OCI-LY3 (cell line): Measurements from ENCODE around the gene PLAC9.

Experiments
- H2AFZ ChIP-seq: fragments of 200-600, 300-600 bp; shearing (Covaris generic); 2 replicates; pipeline ENCODE4 v1.6.0; 2014; ENCODE audit warnings: antibody characterized with exemption, low read depth, low read length
- H3K27ac ChIP-seq: fragments of 200-600, 300-600 bp; sonication (generic); 2 replicates; pipeline ENCODE4 v1.5.1; 2014; ENCODE audit warnings: mild to moderate bottlenecking, low read length, moderate library complexity, mixed read lengths
- H3K27me3 ChIP-seq: fragments of 200-600, 300-600 bp; sonication (generic); 2 replicates; pipeline ENCODE4 v1.6.1; 2014; ENCODE audit warnings: low read depth, low read length, mixed read lengths
- H3K36me3 ChIP-seq: fragments of 200-600, 300-600 bp; sonication (generic); replicated peaks from 2 replicates; pipeline ENCODE3; 2014; ENCODE audit warnings: low read depth, low read length, mixed read lengths
- H3K4me1 ChIP-seq: fragments of 300-600, 200-600 bp; sonication (generic); 2 replicates; pipeline ENCODE4 v1.6.1; 2014; ENCODE audit warnings: low read length, mixed read lengths
- H3K4me2 ChIP-seq: fragments of 200-600, 300-600 bp; sonication (generic); 2 replicates; pipeline ENCODE4 v1.6.1; 2014; ENCODE audit warnings: low read length, mixed read lengths
- H3K4me3 ChIP-seq: fragments of 300-600, 200-600 bp; sonication (generic); 2 replicates; pipeline ENCODE4 v1.5.1; 2014; ENCODE audit warnings: antibody characterized with exemption, mild to moderate bottlenecking, low read length, moderate library complexity
- H3K79me2 ChIP-seq: fragments of 300-600, 200-600 bp; shearing (Covaris generic); 2 replicates; pipeline ENCODE4 v1.6.1; 2014; ENCODE audit warnings: mild to moderate bottlenecking, low read length, mixed read lengths
- H3K9ac ChIP-seq: fragments of 300-600, 200-600 bp; shearing (Covaris generic); 2 replicates; pipeline ENCODE4 v1.6.0; 2014; ENCODE audit warnings: mild to moderate bottlenecking, low read length, moderate library complexity
- H3K9me3 ChIP-seq: fragments of 200-600, 300-600 bp; shearing (Covaris generic); 2 replicates; pipeline ENCODE4 v1.6.1; 2014; ENCODE audit warnings: low read length, mixed read lengths; ENCODE audit not compliant: insufficient read depth
- H4K20me1 ChIP-seq: fragments of 200-600, 300-600 bp; sonication (generic); 2 replicates; pipeline ENCODE4 v1.6.1; 2016; ENCODE audit warnings: low read length, mixed read lengths; ENCODE audit not compliant: insufficient read depth
- CTCF ChIP-seq: fragments of 200-600, 300-600 bp; sonication (generic); IDR thresholded peaks from 2 replicates; pipeline ENCODE4 v1.5.1; 2014; ENCODE audit warnings: antibody characterized with exemption, low read length, low read depth
- EZH2phosphoT487 ChIP-seq: fragments of 200-600 bp; shearing (Covaris generic); IDR thresholded peaks from 2 replicates; pipeline ENCODE4 v1.6.1; 2018; ENCODE audit warnings: antibody characterized with exemption, mixed run types, low read depth

The PLAC9 gene

GRCh38 chr10:80146918-80147317, 14.4 kb downstream of the PLAC9 start:
- Histone ChIP-seq H3K27me3 (no peaks in the 10 kb centered on the region), H3K4me1 (peaks cover 13% of the 10 kb centered on the region), H3K36me3 (peaks cover 3% of the 10 kb centered on the region), H2AFZ (no peak overlapping the region), H3K4me3 (no peak overlapping the region), H3K9me3 (no peaks in the 10 kb centered on the region), H4K20me1 (0 out of 2 replicates have a peak, but pooled peaks cover 2% of the 10 kb centered on the region), H3K9ac (no peak overlapping the region), H3K79me2 (no peaks in the 10 kb centered on the region), H3K27ac (no peak overlapping the region), H3K4me2 (no peak overlapping the region)
- TF ChIP-seq EZH2phosphoT487 (no peak), CTCF (no peak)

GRCh38 chr10:80148166-80148805, 15.8 kb downstream of the PLAC9 start:
- Histone ChIP-seq H4K20me1 (0 out of 2 replicates have a peak, but pooled peaks cover 2% of the 10 kb centered on the region), H3K4me2 (no peak overlapping the region), H3K4me1 (peaks cover 13% of the 10 kb centered on the region), H3K27ac (no peak overlapping the region), H3K27me3 (no peaks in the 10 kb centered on the region), H3K9me3 (no peaks in the 10 kb centered on the region), H3K4me3 (no peak overlapping the region), H3K36me3 (peaks cover 3% of the 10 kb centered on the region), H3K79me2 (no peaks in the 10 kb centered on the region), H3K9ac (no peak overlapping the region), H2AFZ (no peak overlapping the region)
- TF ChIP-seq EZH2phosphoT487 (no peak), CTCF (no peak)

- no peak for TF ChIP-seq EZH2phosphoT487
- TF ChIP-seq CTCF = no peak
- no peak overlapping the region for H3K4me2 ChIP-seq
- no peak overlapping the region for H3K9ac ChIP-seq
- peaks cover 9% of the 10 kb centered on the region for H3K4me1 ChIP-seq
- H3K27me3 ChIP-seq = no peaks in the 10 kb centered on the region
- no peak overlapping the region for H2AFZ ChIP-seq
- no peak overlapping the region for H3K4me3 ChIP-seq
- H3K9me3 ChIP-seq = no peaks in the 10 kb centered on the region
- H3K79me2 ChIP-seq = no peaks in the 10 kb centered on the region
- H3K36me3 ChIP-seq = peaks cover 8% of the 10 kb centered on the region
- H4K20me1 ChIP-seq = 0 out of 2 replicates have a peak, but pooled peaks cover under 1% of the 10 kb centered on the region
- H3K27ac ChIP-seq = no peak overlapping the region
Measured at GRCh38 chr10:80149123-80149522, 16.6 kb downstream of the PLAC9 start.

- Histone ChIP-seq H4K20me1 (no peaks in the 10 kb centered on the region), H3K4me1 (peaks cover under 1% of the 10 kb centered on the region), H3K27ac (no peak overlapping the region)
Measured at GRCh38 chr10:80150172-80150571, 17.6 kb downstream of the PLAC9 start.

More at GRCh38 chr10:80150172-80150571, 17.6 kb downstream of the PLAC9 start:
- H3K27me3 ChIP-seq = no peaks in the 10 kb centered on the region
- H3K4me2 ChIP-seq = no peak overlapping the region
- no peak overlapping the region for H2AFZ ChIP-seq
- no peaks in the 10 kb centered on the region for H3K79me2 ChIP-seq
- peaks cover 11% of the 10 kb centered on the region for H3K36me3 ChIP-seq
- H3K4me3 ChIP-seq = no peak overlapping the region
- H3K9ac ChIP-seq = no peak overlapping the region
- no peaks in the 10 kb centered on the region for H3K9me3 ChIP-seq
- TF ChIP-seq CTCF (no peak), EZH2phosphoT487 (no peak)
